GM12891 (cell line): Measurements from ENCODE around the gene FAF1.

ENCODE experiments used
- DNase-seq: peaks from one replicate; pipeline ENCODE4 v3.0.0; 2011; ENCODE audit warnings: low spot score; ENCODE audit not compliant: insufficient read length
- FAIRE-seq: peaks from 2 replicates; lab custom pipeline; 2011; peaks lifted over from hg19 to GRCh38; lab: Jason Lieb, UNC
- PAX5 ChIP-seq: IDR thresholded peaks from 2 replicates; pipeline ENCODE4 v1.6.1; 2011; ENCODE audit warnings: low read length, moderate library complexity, mild to moderate bottlenecking; ENCODE audit not compliant: insufficient read depth, severe bottlenecking
- POLR2A ChIP-seq: IDR thresholded peaks from 2 replicates; pipeline ENCODE4 v1.6.1; 2011; ENCODE audit warnings: low read depth, low read length, control low read depth
- POLR2AphosphoS5 ChIP-seq: IDR thresholded peaks from 2 replicates; pipeline ENCODE4 v1.6.1; 2011; ENCODE audit warnings: low read depth, low read length, control low read depth
- POU2F2 ChIP-seq: IDR thresholded peaks from 2 replicates; pipeline ENCODE4 v1.6.1; 2011; ENCODE audit warnings: low read depth, mild to moderate bottlenecking, control low read depth, low read length, moderate library complexity
- SPI1 ChIP-seq: IDR thresholded peaks from 2 replicates; pipeline ENCODE4 v1.6.1; 2011; ENCODE audit warnings: low read depth, low read length, control low read depth
- TAF1 ChIP-seq: IDR thresholded peaks from 2 replicates; pipeline ENCODE4 v1.6.1; 2011; ENCODE audit warnings: low read depth, low read length, control low read depth

FAF1 gene

GRCh38 chr1:50523548-50523947, 436.5 kb downstream of the FAF1 start:
- TF ChIP-seq SPI1 (no peak), POLR2AphosphoS5 (no peak)
- no peak for DNase-seq
- FAIRE-seq = no peak

GRCh38 chr1:50522691-50523342, 437.2 kb downstream of the FAF1 start:
- FAIRE-seq (no peak), DNase-seq (no peak)
- TF ChIP-seq POU2F2 = no peak
- no peak for TF ChIP-seq POLR2AphosphoS5
- TF ChIP-seq SPI1 = no peak
- no peak for TF ChIP-seq PAX5
- no peak for TF ChIP-seq POLR2A
- TF ChIP-seq TAF1 = no peak

GRCh38 chr1:50521703-50522102, 438.4 kb downstream of the FAF1 start:
- DNase-seq (no peak), FAIRE-seq (no peak)
- TF ChIP-seq TAF1 (no peak), POLR2AphosphoS5 (no peak), PAX5 (no peak), POU2F2 (no peak), SPI1 (no peak), POLR2A (no peak)

GRCh38 chr1:50517488-50517887, 442.6 kb downstream of the FAF1 start:
- DNase-seq = no peak
- TF ChIP-seq POLR2A (no peak), POU2F2 (no peak), PAX5 (no peak), SPI1 (no peak), POLR2AphosphoS5 (no peak), TAF1 (no peak)
- FAIRE-seq = no peak

- no peak for FAIRE-seq
- DNase-seq = no peak
- TF ChIP-seq SPI1 (no peak), POLR2A (no peak), POU2F2 (no peak), PAX5 (no peak), POLR2AphosphoS5 (no peak), TAF1 (no peak)
These were observed 444.0 kb downstream of the FAF1 start for GRCh38 chr1:50516056-50516455.

GRCh38 chr1:50508040-50508586, 452.0 kb downstream of the FAF1 start:
- no peak for FAIRE-seq
- TF ChIP-seq SPI1 (no peak), PAX5 (no peak), POLR2A (no peak), POU2F2 (no peak), POLR2AphosphoS5 (no peak), TAF1 (no peak)
- DNase-seq = no peak

- FAIRE-seq (no peak), DNase-seq (no peak)
- TF ChIP-seq POLR2A (no peak), TAF1 (no peak), POLR2AphosphoS5 (no peak), POU2F2 (no peak), PAX5 (no peak), SPI1 (no peak)
These were observed 454.6 kb downstream of the FAF1 start for GRCh38 chr1:50505427-50505826.

- FAIRE-seq (no peak), DNase-seq (no peak)
- TF ChIP-seq PAX5 = no peak
These were observed 456.6 kb downstream of the FAF1 start for GRCh38 chr1:50503515-50503914.

GRCh38 chr1:50502147-50502546, 457.9 kb downstream of the FAF1 start:
- DNase-seq = no peak
- TF ChIP-seq SPI1 = peak; percentile 65
- TF ChIP-seq TAF1 = no peak
- TF ChIP-seq POLR2A = no peak
- TF ChIP-seq POLR2AphosphoS5 = no peak
- no peak for TF ChIP-seq PAX5
- TF ChIP-seq POU2F2 = no peak
- FAIRE-seq = peak; percentile 66

GRCh38 chr1:50497007-50497406, 463.1 kb downstream of the FAF1 start:
- FAIRE-seq (no peak), DNase-seq (no peak)

More at GRCh38 chr1:50497007-50497406, 463.1 kb downstream of the FAF1 start:
- TF ChIP-seq POLR2AphosphoS5 (no peak), SPI1 (no peak), POLR2A (no peak), TAF1 (no peak), PAX5 (no peak), POU2F2 (no peak)
